ENCODE measurements around the gene NRXN3. TPM values are rescaled to one million over a fixed set of nuclear protein-coding genes. Genes with fewer than 3 reads are reported as not detected.

NRXN3 gene
- total RNA-seq, 1 experiment from 2014 or later = not detected

GRCh38 chr14:79325071-79325470, 1154.9 kb downstream of the NRXN3 start:
- CTCF ChIA-PET = no interaction called here
- POLR2A ChIA-PET (ENCODE audit: unreplicated experiment) = no interaction called here
- Histone ChIP-seq H3K36me3 (ENCODE audit: low read depth) (no peaks in the 10 kb centered on the region), H3K9me2 (ENCODE audit: insufficient read depth) (no peaks in the 10 kb centered on the region), H4K20me1 (ENCODE audit: insufficient read depth) (no peaks in the 10 kb centered on the region), H3K4me2 (no peak overlapping the region), H3K4me3 (no peak overlapping the region), H2AFZ (no peak overlapping the region), H3K9me3 (ENCODE audit: insufficient read depth, low read depth) (no peaks in the 10 kb centered on the region), H3K4me1 (replicated peaks; ENCODE audit: insufficient read depth) (no peaks in the 10 kb centered on the region), H3F3A (ENCODE audit: insufficient read depth, low read depth) (no peaks in the 10 kb centered on the region), H3K79me2 (ENCODE audit: low read depth) (no peaks in the 10 kb centered on the region), H3K27ac (no peak overlapping the region), H3K27me3 (ENCODE audit: insufficient read depth, low read depth) (no peaks in the 10 kb centered on the region)
- DNase-seq = no peak
- intact Hi-C loops (cut with micrococcal nuclease; ENCODE audit: unreplicated experiment) = no loop called here
- BruUV-seq (replicated peaks) = no TSS peak
- TF ChIP-seq EZH2 (IDR thresholded peaks at IDR 0.05; ENCODE audit: low read depth) = no peak
- TF ChIP-seq CTCF (conservative IDR thresholded peaks at IDR 0.05) = no peak

GRCh38 chr14:79325557-79325956, 1155.4 kb downstream of the NRXN3 start:
- H3F3A ChIP-seq (ENCODE audit: insufficient read depth, low read depth) = no peaks in the 10 kb centered on the region
- POLR2A ChIA-PET (ENCODE audit: unreplicated experiment) = no interaction called here
- H3K4me1 ChIP-seq (replicated peaks; ENCODE audit: insufficient read depth) = no peaks in the 10 kb centered on the region
- no peak overlapping the region for H3K27ac ChIP-seq
- no peak overlapping the region for H2AFZ ChIP-seq
- CTCF ChIA-PET = no interaction called here
- H4K20me1 ChIP-seq (ENCODE audit: insufficient read depth) = no peaks in the 10 kb centered on the region
- no peaks in the 10 kb centered on the region for H3K36me3 ChIP-seq (ENCODE audit: low read depth)
- DNase-seq = no peak
- TF ChIP-seq EZH2 (IDR thresholded peaks at IDR 0.05; ENCODE audit: low read depth) (no peak), CTCF (conservative IDR thresholded peaks at IDR 0.05) (no peak)
- no peaks in the 10 kb centered on the region for H3K9me2 ChIP-seq (ENCODE audit: insufficient read depth)
- intact Hi-C loops (cut with micrococcal nuclease; ENCODE audit: unreplicated experiment) = no loop called here
- no TSS peak for BruUV-seq (replicated peaks)
- H3K4me3 ChIP-seq = no peak overlapping the region
- H3K27me3 ChIP-seq (ENCODE audit: insufficient read depth, low read depth) = no peaks in the 10 kb centered on the region
- H3K79me2 ChIP-seq (ENCODE audit: low read depth) = no peaks in the 10 kb centered on the region
- no peak overlapping the region for H3K4me2 ChIP-seq
- H3K9me3 ChIP-seq (ENCODE audit: insufficient read depth, low read depth) = no peaks in the 10 kb centered on the region

GRCh38 chr14:79328863-79329262, 1158.7 kb downstream of the NRXN3 start:
- intact Hi-C loops (cut with micrococcal nuclease; ENCODE audit: unreplicated experiment) = no loop called here
- no peak for DNase-seq
- Histone ChIP-seq H3K9me2 (ENCODE audit: insufficient read depth) (no peaks in the 10 kb centered on the region), H3K27ac (no peak overlapping the region), H3K4me2 (no peak overlapping the region), H3K4me3 (no peak overlapping the region), H3F3A (ENCODE audit: insufficient read depth, low read depth) (no peaks in the 10 kb centered on the region), H3K79me2 (ENCODE audit: low read depth) (no peaks in the 10 kb centered on the region), H3K4me1 (replicated peaks; ENCODE audit: insufficient read depth) (no peaks in the 10 kb centered on the region), H3K27me3 (ENCODE audit: insufficient read depth, low read depth) (no peaks in the 10 kb centered on the region), H3K9me3 (ENCODE audit: insufficient read depth, low read depth) (no peaks in the 10 kb centered on the region), H2AFZ (no peak overlapping the region), H3K36me3 (ENCODE audit: low read depth) (no peaks in the 10 kb centered on the region), H4K20me1 (ENCODE audit: insufficient read depth) (no peaks in the 10 kb centered on the region)
- ChIA-PET CTCF (no interaction called here), POLR2A (ENCODE audit: unreplicated experiment) (no interaction called here)
- no TSS peak for BruUV-seq (replicated peaks)
- TF ChIP-seq EZH2 (IDR thresholded peaks at IDR 0.05; ENCODE audit: low read depth) (no peak), CTCF (conservative IDR thresholded peaks at IDR 0.05) (no peak)

All from PC-9 (cell line).